CD4-positive, alpha-beta T cell (primary cell): ENCODE results near the gene SEBOX. TPM values are rescaled to one million over a fixed set of nuclear protein-coding genes. Genes with fewer than 3 reads are reported as not detected.

ENCODE experiments used
- ATAC-seq: fragments of 200-7000 bp; cut with Tn5 transposase; one replicate; pipeline ENCODE4 v1.10.0; 2022; ENCODE audit warnings: mild to moderate bottlenecking; ENCODE audit not compliant: poor library complexity
- CTCF ChIA-PET: fragments of 350-600 bp; sonication (Branson Sonifier 250); formaldehyde crosslinking; loops from one replicate; lab custom pipeline; 2021; ENCODE audit warnings: antibody characterized with exemption, inconsistent platforms; lab: Charles Lee
- POLR2A ChIA-PET: fragments of 350-600 bp; sonication (Branson Sonifier 250); formaldehyde crosslinking; loops from one replicate; lab custom pipeline; 2021; ENCODE audit warnings: antibody characterized with exemption, inconsistent platforms; lab: Charles Lee
- DNase-seq, 14 experiments: peaks; one replicate each; pipeline ENCODE4 v3.0.0-alpha.2; 2013 to 2020; ENCODE audit warnings: mixed read lengths in 2 of 14
- H3K27ac ChIP-seq, 2 donors: one replicate each; pipeline versions ENCODE4 v1.5.1 to v1.7.0; 2013; ENCODE audit warnings: low read length in 2 of 2, low read depth in 1 of 2, mild to moderate bottlenecking in 1 of 2
- H3K27me3 ChIP-seq, 2 experiments: 1 replicate in 1 of 2; 2 replicates in 1 of 2; pipeline versions ENCODE4 v1.6.1 to v1.7.0; 2013; ENCODE audit warnings: low read length in 2 of 2, control low read depth in 1 of 2, mild to moderate bottlenecking in 1 of 2, moderate library complexity in 1 of 2; ENCODE audit not compliant: insufficient read depth in 2 of 2, control insufficient read depth in 1 of 2
- H3K36me3 ChIP-seq: one replicate; pipeline ENCODE4 v1.6.1; 2013; ENCODE audit warnings: low read length, control low read depth; ENCODE audit not compliant: insufficient read depth
- H3K4me1 ChIP-seq: one replicate; pipeline ENCODE4 v1.6.1; 2013; ENCODE audit warnings: low read length, control low read depth; ENCODE audit not compliant: insufficient read depth
- H3K4me3 ChIP-seq: one replicate; pipeline ENCODE4 v1.5.1; 2013; ENCODE audit warnings: mild to moderate bottlenecking, low read length, moderate library complexity
- H3K9me3 ChIP-seq, 2 experiments: 1 replicate in 1 of 2; 2 replicates in 1 of 2; pipeline versions ENCODE4 v1.6.1 to v1.7.0; 2013; ENCODE audit warnings: low read length in 2 of 2, mild to moderate bottlenecking in 2 of 2, control low read depth in 1 of 2, moderate library complexity in 1 of 2; ENCODE audit not compliant: control insufficient read depth in 1 of 2, insufficient read depth in 1 of 2
- H3K27ac Mint-ChIP-seq: one replicate; pipeline ENCODE4 v1.8.0; 2020; ENCODE audit warnings: mixed read lengths
- H3K27me3 Mint-ChIP-seq: one replicate; pipeline ENCODE4 v1.8.0; 2021; ENCODE audit warnings: mixed read lengths
- H3K36me3 Mint-ChIP-seq: one replicate; pipeline ENCODE4 v1.8.0; 2021; ENCODE audit warnings: low read depth, mixed read lengths
- H3K4me1 Mint-ChIP-seq: one replicate; pipeline ENCODE4 v1.8.0; 2021; ENCODE audit warnings: low read depth, mixed read lengths
- H3K4me3 Mint-ChIP-seq: one replicate; pipeline ENCODE4 v1.8.0; 2020; ENCODE audit warnings: mild to moderate bottlenecking, mixed read lengths
- H3K9me3 Mint-ChIP-seq: one replicate; pipeline ENCODE4 v1.8.0; 2020; ENCODE audit warnings: mixed read lengths
- CTCF ChIP-seq: fragments of 200-600 bp; IDR thresholded peaks from one replicate; pipeline ENCODE4 v1.8.0; 2022; ENCODE audit warnings: antibody characterized with exemption, mild to moderate bottlenecking
- intact Hi-C, 2 experiments: fragments of 100-400 bp; cut with DNase I in 1 of 2; cut with micrococcal nuclease in 1 of 2; formaldehyde crosslinking; loops; one replicate each; pipeline versions ENCODE4 v1.15.1 to v1.9.0; 2023 to 2025; cut with DNase I, micrococcal nuclease
- total RNA-seq, 174 experiments: library from RNA in 2 of 174; stranded (reverse) in 2 of 174; gene quantifications; one replicate each; pipeline ENCODE4 v1.2.3 and lab custom pipeline; 2021 to 2026

Gene SEBOX
- total RNA-seq, 2 experiments from 2014 or later, result not detected

- ATAC-seq, result no peak
- H3K27me3 ChIP-seq, result no peaks in the 10 kb centered on the region
- peak overlapping the region; percentile 73 for H3K4me3 Mint-ChIP-seq
- DNase-seq, result peak in 3 of 14 experiments; percentile 13 to 42 (median 35)
- no peaks in the 10 kb centered on the region for H3K9me3 Mint-ChIP-seq
- ChIA-PET POLR2A (no interaction called here), CTCF (no interaction called here)
- intact Hi-C loops, result loop anchor here in 1 of 2 experiments (10.0 kb wide), 1 partner anchor 164 kb away; no protein-coding TSS in a partner anchor
- peaks cover 44% of the 10 kb centered on the region for H3K4me1 Mint-ChIP-seq
- peaks cover 29% of the 10 kb centered on the region for H3K4me1 ChIP-seq
- no peak overlapping the region for H3K27ac Mint-ChIP-seq
- TF ChIP-seq CTCF, result no peak
- H3K36me3 Mint-ChIP-seq, result peaks cover 5% of the 10 kb centered on the region
- peaks cover 8% of the 10 kb centered on the region for H3K27me3 Mint-ChIP-seq
- no peaks in the 10 kb centered on the region for H3K9me3 ChIP-seq
- no peaks in the 10 kb centered on the region for H3K36me3 ChIP-seq
- no peak overlapping the region for H3K4me3 ChIP-seq
- no peak overlapping the region for H3K27ac ChIP-seq
These were observed 16.3 kb upstream of the SEBOX start for GRCh38 chr17:28381141-28381825.

- TF ChIP-seq CTCF, result no peak
- peak overlapping the region; percentile 30 for H3K4me3 Mint-ChIP-seq
- intact Hi-C loops, result loop anchor here in 1 of 2 experiments (10.0 kb wide), 1 partner anchor 165 kb away; no protein-coding TSS in a partner anchor
- Histone ChIP-seq H3K4me3 (no peak overlapping the region), H3K4me1 (peaks cover 18% of the 10 kb centered on the region), H3K27me3 (no peaks in the 10 kb centered on the region), H3K27ac (no peak overlapping the region), H3K9me3 (no peaks in the 10 kb centered on the region), H3K36me3 (no peaks in the 10 kb centered on the region)
- ATAC-seq, result no peak
- H3K36me3 Mint-ChIP-seq, result peaks cover 5% of the 10 kb centered on the region
- H3K9me3 Mint-ChIP-seq, result no peaks in the 10 kb centered on the region
- POLR2A ChIA-PET, result no interaction called here
- H3K27ac Mint-ChIP-seq, result no peak overlapping the region
- CTCF ChIA-PET, result no interaction called here
- H3K27me3 Mint-ChIP-seq, result peaks cover 8% of the 10 kb centered on the region
- DNase-seq, result no peak
- H3K4me1 Mint-ChIP-seq, result peaks cover 36% of the 10 kb centered on the region
These were observed 15.1 kb upstream of the SEBOX start for GRCh38 chr17:28379814-28380801.

DNA sequence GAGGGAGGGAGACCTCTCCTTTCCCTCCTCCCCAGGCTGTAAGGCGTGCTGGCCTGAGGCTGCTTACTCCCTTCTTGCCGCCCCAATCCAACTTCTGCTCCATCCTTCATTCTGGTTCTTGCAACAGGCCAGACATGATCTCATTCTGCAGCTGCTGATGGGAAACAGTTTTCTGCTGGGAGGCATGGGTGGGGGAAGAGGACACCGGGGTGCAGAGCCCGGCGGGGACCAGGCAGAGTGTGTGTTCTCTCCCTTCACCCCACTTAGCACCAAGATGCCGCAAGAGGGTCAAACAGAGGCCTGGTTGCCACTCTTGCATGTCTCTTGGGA lies 7.9 kb upstream of the SEBOX start:
- no peaks in the 10 kb centered on the region for H3K36me3 ChIP-seq
- no peaks in the 10 kb centered on the region for H3K9me3 ChIP-seq
- peak overlapping the region; percentile 46 for H3K4me3 ChIP-seq
- POLR2A ChIA-PET, result interaction anchor here (5.5 to 6.1 kb wide), 2 partner anchors 12 to 16 kb away, joined by 31 to 34 read pairs; partner anchors contain the start of gene POLDIP2
- ATAC-seq (no peak), DNase-seq (no peak)
- Mint-ChIP-seq H3K9me3 (no peaks in the 10 kb centered on the region), H3K4me3 (peak overlapping the region; percentile 77), H3K27ac (no peak overlapping the region), H3K36me3 (no peaks in the 10 kb centered on the region), H3K4me1 (peaks cover 26% of the 10 kb centered on the region), H3K27me3 (no peaks in the 10 kb centered on the region)
- H3K4me1 ChIP-seq, result peaks cover 22% of the 10 kb centered on the region
- intact Hi-C loops, result loop anchor here (2.0 kb wide), 2 partner anchors 14 to 54 kb away; partner anchors contain the start of gene TMEM97 (in 1 of the 2)
- no peak for TF ChIP-seq CTCF
- H3K27ac ChIP-seq, result no peak overlapping the region
- no peaks in the 10 kb centered on the region for H3K27me3 ChIP-seq
- CTCF ChIA-PET, result no interaction called here
